Measurements from ENCODE around the gene PSMA5. TPM values are rescaled to one million over a fixed set of nuclear protein-coding genes. Genes with fewer than 3 reads are reported as not detected.
A peak's percentile ranks its signal among the peaks of the same experiment; 100 is the strongest.
"Not testable (repeated sequence)": the region's sequence is repeated elsewhere in the genome, so short reads cannot be mapped to it uniquely, and the experiment has no call there.

Gene PSMA5
- 100 to 1,000 TPM in 2 of 3 donors, 10 to 100 TPM in 1; 96.1 to 128 (median 106) TPM for polyA plus RNA-seq (ENCODE audit: insufficient read length in 3 of 3)
- long read RNA-seq, donor 1, transcript PSMA5-201 (9 exons, 3,729 nt), result major isoform, 44 of 44 reads
- long read RNA-seq, donor 1, partial matches to known transcripts, result 0 of 44 reads
- long read RNA-seq, donor 1, other reads (novel, unspliced or antisense), result 0 of 44 reads
- long read RNA-seq, donor 2, transcript PSMA5-201 (9 exons, 3,729 nt), result major isoform, 33 of 33 reads
- long read RNA-seq, donor 2, partial matches to known transcripts, result 0 of 33 reads
- long read RNA-seq, donor 2, other reads (novel, unspliced or antisense), result 0 of 33 reads
- long read RNA-seq, donor 3, transcript PSMA5-201 (9 exons, 3,729 nt), result major isoform, 65 of 70 reads
- long read RNA-seq, donor 3, partial matches to known transcripts, result 5 of 70 reads
- long read RNA-seq, donor 3, other reads (novel, unspliced or antisense), result 0 of 70 reads
- long read RNA-seq, donor 4, transcript PSMA5-201 (9 exons, 3,729 nt), result major isoform, 29 of 29 reads
- long read RNA-seq, donor 4, partial matches to known transcripts, result 0 of 29 reads
- long read RNA-seq, donor 4, other reads (novel, unspliced or antisense), result 0 of 29 reads
- long read RNA-seq, donor 5, result 0 reads
- long read RNA-seq, donor 6, transcript PSMA5-201 (9 exons, 3,729 nt), result major isoform, 29 of 32 reads
- long read RNA-seq, donor 6, partial matches to known transcripts, result 0 of 32 reads
- long read RNA-seq, donor 6, other reads (novel, unspliced or antisense), result 0 of 32 reads
- long read RNA-seq, donor 7, transcript PSMA5-201 (9 exons, 3,729 nt), result major isoform, 65 of 76 reads
- long read RNA-seq, donor 7, partial matches to known transcripts, result 11 of 76 reads
- long read RNA-seq, donor 7, other reads (novel, unspliced or antisense), result 0 of 76 reads
- long read RNA-seq, donor 8, transcript PSMA5-201 (9 exons, 3,729 nt), result major isoform, 76 of 108 reads
- long read RNA-seq, donor 8, partial matches to known transcripts, result 31 of 108 reads
- long read RNA-seq, donor 8, other reads (novel, unspliced or antisense), result 0 of 108 reads
- long read RNA-seq, donor 9, transcript PSMA5-201 (9 exons, 3,729 nt), result major isoform, 45 of 45 reads
- long read RNA-seq, donor 9, partial matches to known transcripts, result 0 of 45 reads
- long read RNA-seq, donor 9, other reads (novel, unspliced or antisense), result 0 of 45 reads
- long read RNA-seq, donor 10, transcript PSMA5-201 (9 exons, 3,729 nt), result major isoform, 49 of 49 reads
- long read RNA-seq, donor 10, partial matches to known transcripts, result 0 of 49 reads
- long read RNA-seq, donor 10, other reads (novel, unspliced or antisense), result 0 of 49 reads
- long read RNA-seq, donor 11, transcript PSMA5-201 (9 exons, 3,729 nt), result major isoform, 17 of 17 reads
- long read RNA-seq, donor 11, partial matches to known transcripts, result 0 of 17 reads
- long read RNA-seq, donor 11, other reads (novel, unspliced or antisense), result 0 of 17 reads
- long read RNA-seq, donor 12, transcript PSMA5-201 (9 exons, 3,729 nt), result major isoform, 19 of 19 reads
- long read RNA-seq, donor 12, partial matches to known transcripts, result 0 of 19 reads
- long read RNA-seq, donor 12, other reads (novel, unspliced or antisense), result 0 of 19 reads
- long read RNA-seq, donor 13, transcript PSMA5-201 (9 exons, 3,729 nt), result major isoform, 80 of 114 reads
- long read RNA-seq, donor 13, partial matches to known transcripts, result 25 of 114 reads
- long read RNA-seq, donor 13, other reads (novel, unspliced or antisense), result 9 of 114 reads
- long read RNA-seq, donor 14, transcript PSMA5-201 (9 exons, 3,729 nt), result major isoform, 44 of 44 reads
- long read RNA-seq, donor 14, partial matches to known transcripts, result 0 of 44 reads
- long read RNA-seq, donor 14, other reads (novel, unspliced or antisense), result 0 of 44 reads
- long read RNA-seq, donor 15, transcript PSMA5-201 (9 exons, 3,729 nt), result major isoform, 24 of 24 reads
- long read RNA-seq, donor 15, partial matches to known transcripts, result 0 of 24 reads
- long read RNA-seq, donor 15, other reads (novel, unspliced or antisense), result 0 of 24 reads
- long read RNA-seq, donor 16, transcript PSMA5-201 (9 exons, 3,729 nt), result major isoform, 101 of 129 reads
- long read RNA-seq, donor 16, partial matches to known transcripts, result 16 of 129 reads
- long read RNA-seq, donor 16, other reads (novel, unspliced or antisense), result 11 of 129 reads

DNA sequence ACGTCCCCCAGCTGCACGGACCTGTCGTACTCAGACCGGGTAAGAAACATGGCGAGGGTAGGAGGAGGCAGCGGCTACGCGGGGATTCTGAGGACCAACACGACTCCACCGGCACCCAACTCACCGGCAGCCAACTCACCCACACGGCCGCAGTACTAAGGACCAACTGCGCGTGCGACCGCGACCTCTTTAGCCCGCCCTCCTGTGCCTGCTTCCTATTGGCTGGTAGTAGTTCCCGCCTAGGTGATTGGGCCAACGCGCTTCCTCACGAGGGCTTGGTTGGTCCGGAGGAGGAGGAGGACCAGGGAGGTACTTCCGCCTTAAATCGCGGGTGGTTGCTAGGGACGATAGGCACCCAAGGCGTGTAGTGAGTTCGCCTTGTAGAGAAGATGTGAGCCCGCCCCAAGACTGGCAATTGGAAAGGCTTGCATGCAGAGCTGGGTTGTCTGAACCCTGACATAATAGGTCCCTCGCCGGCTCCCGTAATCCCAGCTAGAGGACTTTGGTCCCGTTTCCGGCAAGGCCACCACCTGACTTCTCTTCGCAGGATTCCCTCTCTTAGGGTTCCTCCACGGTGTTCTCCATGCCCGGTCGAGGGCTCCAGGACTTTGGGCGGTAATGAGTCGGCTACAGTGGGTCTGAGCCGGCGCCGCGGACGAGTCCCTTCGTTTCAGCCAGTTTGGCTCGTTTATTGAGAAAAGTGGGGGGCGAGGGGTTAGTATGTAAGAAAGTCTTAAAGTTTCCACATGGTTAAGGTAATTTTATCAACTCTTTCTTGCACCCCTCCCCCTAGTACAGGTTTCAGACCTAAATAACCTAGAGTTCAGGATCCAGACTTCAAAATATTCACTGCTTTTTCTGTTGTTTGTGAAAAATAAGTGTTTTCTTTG, at the start of gene PSMA5:
Gene PSMA5 (minus strand): TSS at position 168 of the 890 bp plus-strand sequence. CDS start 118 bp downstream, at position 50.
- peak; percentile 89 to 98 (median 95) for DNase-seq (ENCODE audit: extremely low read depth in 1 of 11, low read depth in 9 of 11, low spot score in 4 of 11)

DNA sequence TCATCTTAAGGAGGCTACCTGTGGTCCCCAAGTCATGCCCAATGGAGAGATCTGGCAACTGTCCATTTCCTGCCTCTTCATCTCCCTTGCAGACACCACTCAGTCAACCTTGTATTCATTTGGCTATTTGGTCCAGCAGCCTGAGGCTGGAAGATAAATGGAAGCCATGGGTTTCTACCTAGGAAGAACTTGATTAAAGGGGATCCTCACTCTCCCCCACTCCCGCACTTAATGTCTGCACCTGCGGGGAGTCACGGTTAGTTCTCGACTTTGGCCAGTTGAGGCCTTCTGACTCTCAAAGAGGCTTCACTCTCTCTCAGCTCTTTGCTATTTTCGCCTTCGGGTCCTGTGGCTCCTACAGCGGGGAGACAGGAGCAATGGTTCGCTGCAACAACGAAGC, 49.0 kb upstream of the PSMA5 start:
- DNase-seq (ENCODE audit: extremely low read depth in 1 of 11, low read depth in 9 of 11, low spot score in 4 of 11), result no peak

DNA sequence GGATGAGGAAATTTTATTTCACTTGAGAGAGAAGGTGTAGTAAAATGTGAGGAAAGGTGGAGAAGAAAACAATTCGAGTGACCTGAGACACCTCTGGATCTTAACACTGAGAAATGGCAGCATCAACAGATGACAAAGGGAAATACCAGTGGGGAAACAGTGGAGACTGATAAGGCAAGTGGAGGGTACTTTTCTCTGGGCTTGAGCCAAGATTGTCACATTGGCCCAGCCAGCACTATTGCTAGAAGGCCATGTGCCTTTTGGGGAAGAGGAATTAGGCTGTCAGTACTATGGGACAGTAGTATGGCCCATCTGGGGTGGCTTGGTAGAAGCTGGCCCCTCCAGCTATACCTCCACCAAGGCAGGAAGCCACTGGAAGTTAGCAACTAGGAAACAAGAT, 48.4 kb upstream of the PSMA5 start:
- no peak for DNase-seq (ENCODE audit: extremely low read depth in 1 of 11, low read depth in 9 of 11, low spot score in 4 of 11)

DNA sequence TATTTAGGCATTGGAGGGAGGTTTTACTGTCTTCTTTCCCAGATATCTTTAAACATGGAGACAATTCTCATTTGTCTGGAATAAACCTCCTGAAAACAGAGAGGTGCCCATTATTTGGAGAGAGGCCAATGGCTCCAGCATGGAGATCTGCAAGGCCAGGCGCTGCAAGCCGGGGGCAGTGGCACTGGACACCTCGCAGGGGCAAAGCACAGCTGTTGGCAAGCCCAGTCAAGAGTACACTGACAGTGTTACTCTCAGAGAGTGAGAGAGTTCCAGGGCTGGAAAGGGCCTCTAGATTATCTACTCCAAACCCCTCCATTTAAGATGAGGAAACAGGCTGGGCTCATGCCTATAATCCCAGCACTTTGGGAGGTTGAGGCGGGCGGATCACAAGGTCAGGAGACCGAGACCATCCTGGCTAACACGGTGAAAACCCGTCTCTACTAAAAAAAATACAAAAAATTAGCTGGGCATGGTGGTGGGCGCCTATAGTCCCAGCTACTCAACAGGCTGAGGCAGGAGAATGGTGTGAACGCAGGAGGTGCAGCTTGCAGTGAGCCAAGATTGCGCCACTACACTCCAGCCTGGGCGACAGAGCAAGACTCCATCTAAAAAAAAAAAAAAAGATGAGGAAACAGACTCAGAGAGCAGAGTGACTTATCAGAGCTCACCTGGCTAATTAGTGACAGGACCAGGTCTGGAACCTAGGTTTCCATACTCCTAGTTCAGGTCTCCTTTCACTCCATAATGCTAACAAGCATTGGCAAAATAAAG, 47.2 kb upstream of the PSMA5 start:
- not testable (repeated sequence) for DNase-seq (ENCODE audit: extremely low read depth in 1 of 11, low read depth in 9 of 11, low spot score in 4 of 11)

DNA sequence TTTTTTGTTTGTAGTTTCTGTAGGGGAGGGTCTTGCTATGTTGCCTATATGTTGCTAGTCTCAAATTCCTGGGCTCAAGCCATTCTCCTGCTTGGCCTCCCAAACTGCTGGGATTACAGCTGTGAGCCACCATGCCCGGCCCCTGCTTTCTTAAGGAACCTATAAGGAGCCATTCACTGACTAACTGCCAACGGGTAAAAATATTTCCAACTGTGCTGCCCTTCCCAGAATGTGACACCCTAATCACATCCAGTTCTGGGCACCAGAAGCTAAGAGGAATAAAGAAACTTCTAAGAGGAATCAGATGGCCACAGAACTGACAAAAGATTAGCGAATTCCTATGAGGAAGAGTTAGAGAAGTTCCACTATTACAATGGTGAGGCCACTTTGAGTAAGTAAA, 46.5 kb upstream of the PSMA5 start:
- DNase-seq (ENCODE audit: extremely low read depth in 1 of 11, low read depth in 9 of 11, low spot score in 4 of 11), result no peak

DNA sequence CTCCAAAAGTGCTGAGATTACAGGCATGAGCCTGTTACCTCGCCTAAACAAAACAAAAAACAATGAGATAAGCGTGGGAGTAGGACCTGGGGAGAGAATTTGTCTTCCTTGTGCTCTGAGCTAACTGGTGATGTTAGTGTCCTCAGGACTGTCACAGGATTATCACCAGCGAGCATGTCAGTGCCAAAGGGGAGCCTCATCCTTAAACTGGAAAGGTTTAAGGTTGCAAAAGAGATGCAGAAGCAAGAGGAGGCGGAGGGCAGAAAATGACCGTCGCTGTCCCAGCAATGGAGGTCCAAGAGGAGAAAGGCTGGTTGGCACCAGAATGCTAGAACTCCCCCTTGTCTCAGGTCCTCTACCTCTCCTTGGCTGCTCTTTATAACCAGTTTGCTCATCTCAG, 44.0 kb upstream of the PSMA5 start:
- DNase-seq (ENCODE audit: extremely low read depth in 1 of 11, low read depth in 9 of 11, low spot score in 4 of 11), result no peak

DNA sequence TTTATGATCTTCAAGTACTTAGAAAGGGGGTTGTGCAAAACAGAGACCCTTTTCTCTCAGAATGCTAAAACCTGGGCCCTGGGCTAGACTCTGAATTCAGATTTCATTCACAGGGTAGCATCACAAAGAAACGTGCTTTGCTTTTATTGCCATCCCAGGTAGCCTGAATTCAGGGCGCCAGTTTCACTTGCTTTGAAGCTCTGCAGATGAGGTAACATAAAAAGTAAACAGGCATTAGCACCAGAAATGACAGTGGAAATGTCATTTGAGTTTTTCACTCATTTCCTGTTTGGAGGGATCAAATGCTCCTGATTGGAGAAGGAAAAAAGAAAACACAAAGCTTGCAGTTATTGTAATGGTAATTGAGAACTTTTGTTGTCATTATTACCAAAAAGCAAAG, 42.7 kb upstream of the PSMA5 start:
- DNase-seq (ENCODE audit: extremely low read depth in 1 of 11, low read depth in 9 of 11, low spot score in 4 of 11), result no peak

DNA sequence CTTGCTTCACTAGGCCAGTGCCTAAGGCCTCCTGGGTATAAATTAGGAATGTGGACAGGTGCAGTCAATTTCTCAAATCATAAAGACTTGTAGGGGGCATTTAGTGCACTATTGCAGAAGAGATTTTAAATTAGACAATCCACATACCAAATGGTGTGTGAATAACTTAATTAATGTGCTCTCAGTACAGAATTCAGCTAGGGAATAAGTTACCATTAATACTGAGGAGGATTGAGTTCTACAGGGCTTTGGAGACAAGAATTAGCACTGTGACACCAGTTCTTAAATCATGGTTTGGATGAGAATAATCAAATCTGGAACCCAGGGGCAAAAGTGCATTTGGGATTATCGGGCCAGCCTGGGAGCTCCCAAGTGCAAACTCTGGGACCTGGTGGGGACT, 41.8 kb upstream of the PSMA5 start:
- no peak for DNase-seq (ENCODE audit: extremely low read depth in 1 of 11, low read depth in 9 of 11, low spot score in 4 of 11)

DNA sequence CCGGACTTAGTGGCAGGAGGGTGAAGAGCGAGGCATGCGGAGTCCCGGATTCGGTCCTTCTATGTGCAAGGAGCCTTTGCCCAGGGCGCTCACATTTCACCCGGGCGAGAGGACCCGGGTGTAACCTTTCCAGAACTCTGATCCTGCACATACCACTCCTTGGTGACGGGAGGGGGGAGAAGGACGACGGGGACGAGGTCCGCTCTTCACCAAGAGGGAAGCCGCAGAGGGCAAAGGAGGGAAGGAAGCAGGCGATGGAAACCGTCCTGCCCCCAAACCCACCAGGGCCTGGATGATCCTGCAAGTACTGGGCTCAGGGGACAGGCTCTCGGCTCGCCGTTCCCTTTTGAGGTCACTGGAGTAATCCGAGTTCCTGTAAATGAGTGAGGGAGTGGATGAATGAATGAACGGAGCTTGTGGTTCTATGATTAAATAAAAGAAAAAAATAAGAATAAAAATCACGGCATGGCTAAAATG, 41.1 kb upstream of the PSMA5 start:
- peak in 1 of 11 donors; percentile 14 for DNase-seq (ENCODE audit: extremely low read depth in 1 of 11, low read depth in 9 of 11, low spot score in 4 of 11)

DNA sequence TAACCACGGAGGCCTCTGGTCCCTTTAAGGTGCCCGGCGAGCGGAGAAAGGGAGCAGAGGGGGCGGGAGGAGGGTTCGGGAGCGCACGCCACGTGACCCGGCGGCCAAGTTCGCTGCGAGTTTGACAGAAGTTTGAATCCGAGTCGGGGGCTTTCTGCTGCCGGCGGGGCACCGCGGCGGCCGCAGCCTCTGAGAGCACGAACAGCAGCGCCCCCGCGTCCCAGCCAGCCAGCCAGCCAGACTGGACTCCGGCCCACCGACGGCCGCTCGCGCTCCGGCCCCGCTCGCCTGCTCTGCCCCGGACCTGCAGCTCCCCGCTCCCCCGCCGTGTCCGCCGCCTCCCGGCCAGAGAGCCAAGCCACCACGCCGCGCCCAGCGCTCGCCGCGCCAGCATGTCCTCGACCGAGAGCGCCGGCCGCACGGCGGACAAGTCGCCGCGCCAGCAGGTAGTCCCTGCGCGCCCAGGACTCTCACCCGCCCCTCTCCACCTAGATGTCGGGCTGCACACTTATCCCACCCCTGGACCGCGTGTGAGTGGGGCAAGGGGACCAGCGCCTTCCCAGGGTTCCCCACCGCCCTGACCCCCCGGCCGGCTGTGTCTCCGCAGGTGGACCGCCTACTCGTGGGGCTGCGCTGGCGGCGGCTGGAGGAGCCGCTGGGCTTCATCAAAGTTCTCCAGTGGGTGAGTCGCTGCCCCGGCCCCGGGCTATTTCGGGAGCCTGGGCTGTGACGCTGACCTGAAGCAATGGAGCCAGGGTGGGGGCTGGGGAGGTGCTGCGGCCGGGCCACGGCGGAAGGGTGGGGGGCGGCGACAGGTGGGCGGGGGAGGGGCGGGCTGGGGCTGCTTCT, 40.4 kb upstream of the PSMA5 start, which contains the start of gene SYPL2:
Gene SYPL2 (plus strand): TSS at position 95 of the 849 bp plus-strand sequence. CDS start 298 bp downstream, at position 393.
- DNase-seq (ENCODE audit: extremely low read depth in 1 of 11, low read depth in 9 of 11, low spot score in 4 of 11), result peak in 5 of 11 donors; percentile 30 to 47 (median 40)

DNA sequence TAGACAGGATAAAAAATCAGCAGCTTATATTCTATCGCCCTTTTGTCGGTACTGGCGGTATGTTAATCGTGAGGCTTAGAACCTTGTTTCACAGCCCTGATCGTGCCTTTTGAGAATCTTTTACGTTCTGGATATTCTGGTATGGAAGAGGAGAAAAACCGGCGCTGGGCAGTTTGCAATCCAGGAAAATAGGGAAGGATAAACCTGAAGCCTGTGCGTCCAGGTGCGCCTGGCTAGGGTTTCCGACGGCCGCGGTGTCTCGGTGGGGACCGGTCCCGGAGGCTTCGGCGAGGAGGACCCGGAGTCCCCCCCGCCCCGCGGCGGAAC, 39.8 kb upstream of the PSMA5 start:
- DNase-seq (ENCODE audit: extremely low read depth in 1 of 11, low read depth in 9 of 11, low spot score in 4 of 11), result no peak

DNA sequence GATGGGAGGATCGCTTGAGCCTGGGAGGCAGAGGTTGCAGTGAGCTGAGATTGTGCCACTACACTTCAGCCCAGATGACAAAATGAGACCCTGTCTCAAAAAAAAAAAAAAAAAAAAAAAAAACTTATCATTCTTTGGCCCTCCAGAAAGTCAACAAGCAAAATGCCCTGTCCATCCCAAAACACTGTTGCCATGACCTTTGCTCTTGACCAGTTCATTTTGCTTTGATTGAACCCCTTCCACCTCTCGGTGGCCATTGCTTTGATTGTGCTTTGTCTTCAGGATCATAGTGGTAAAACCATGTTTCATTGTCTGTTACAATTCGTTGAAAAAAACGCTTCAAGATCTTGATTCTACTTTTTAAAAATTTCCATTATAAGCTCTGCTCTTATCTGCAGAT, 31.6 kb upstream of the PSMA5 start:
- DNase-seq (ENCODE audit: extremely low read depth in 1 of 11, low read depth in 9 of 11, low spot score in 4 of 11), result no peak

DNA sequence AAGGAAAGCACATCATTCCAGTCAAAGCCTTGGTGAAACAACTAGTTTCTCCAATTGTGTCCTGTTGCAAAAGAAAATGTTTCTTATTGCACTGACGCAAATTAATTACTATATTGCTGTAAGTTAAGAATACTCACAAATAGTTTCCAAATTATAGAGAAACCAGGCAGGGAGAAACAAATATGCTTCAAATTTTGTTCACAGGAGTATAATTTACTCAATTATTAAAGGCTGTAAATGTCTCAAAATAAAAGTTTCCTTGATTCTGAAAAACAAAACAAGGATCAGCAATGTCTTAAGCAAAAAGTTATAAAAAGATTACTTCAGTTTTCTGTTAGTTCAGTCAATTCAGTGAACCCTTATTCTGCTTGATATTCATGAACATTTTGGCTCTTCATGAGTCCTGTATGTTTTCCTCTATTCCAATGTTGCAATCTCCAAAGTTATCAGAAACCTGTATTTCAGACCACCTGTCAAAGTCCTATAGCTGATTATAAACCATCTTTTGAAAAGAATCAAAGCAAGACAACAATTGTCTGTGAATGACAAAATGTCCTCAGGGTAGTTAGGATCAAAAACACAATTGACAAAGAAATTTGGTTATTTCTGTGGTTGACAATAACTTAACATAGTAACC, 28.4 kb upstream of the PSMA5 start:
- DNase-seq (ENCODE audit: extremely low read depth in 1 of 11, low read depth in 9 of 11, low spot score in 4 of 11), result no peak

DNA sequence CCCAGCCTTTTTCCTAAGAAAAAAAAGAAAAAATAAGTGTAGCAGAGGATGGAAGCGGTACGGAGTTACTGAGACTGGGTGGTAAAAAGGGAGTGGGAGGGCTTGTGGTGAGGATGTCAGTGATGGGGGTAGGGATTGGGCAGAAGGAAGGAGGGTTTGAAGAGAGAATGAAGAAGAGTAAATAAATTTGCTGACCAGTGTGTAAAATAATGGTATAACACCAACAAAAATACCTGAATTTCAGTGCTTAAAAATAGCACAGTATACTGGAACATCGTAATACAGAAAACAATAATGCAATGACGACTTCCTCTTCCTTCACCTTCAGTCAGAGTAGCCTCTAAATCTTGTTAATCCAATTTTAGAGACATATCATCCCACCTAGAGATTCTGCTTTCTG, 21.3 kb upstream of the PSMA5 start:
- no peak for DNase-seq (ENCODE audit: extremely low read depth in 1 of 11, low read depth in 9 of 11, low spot score in 4 of 11)
